Keratinocyte (primary cell): Measurements from ENCODE around the gene FGF7.

Source experiments
- CTCF ChIP-seq, 3 experiments: IDR thresholded peaks in 1 of 3; conservative IDR thresholded peaks in 1 of 3; optimal IDR thresholded peaks in 1 of 3; 2 replicates in 2 of 3; 3 replicates in 1 of 3; pipeline versions ENCODE3 to v1.5.1; 2011; ENCODE audit warnings: low read length in 3 of 3, mild to moderate bottlenecking in 3 of 3, moderate library complexity in 2 of 3, control low read depth in 1 of 3, inconsistent platforms in 1 of 3; ENCODE audit not compliant: insufficient read depth in 2 of 3; ENCODE audit errors: extremely low read depth in 1 of 3
- EZH2 ChIP-seq: IDR thresholded peaks from one replicate; pipeline ENCODE4 v1.6.1; 2012; ENCODE audit warnings: inconsistent platforms, mild to moderate bottlenecking, low read length, moderate library complexity

- TF ChIP-seq CTCF (optimal IDR thresholded peaks at IDR 0.05 in 1 of 3, IDR thresholded peaks at IDR 0.05 in 1 of 3, conservative IDR thresholded peaks at IDR 0.05 in 1 of 3; ENCODE audit: extremely low read depth in 1 of 3, insufficient read depth in 2 of 3, low read length in 3 of 3) (no peak), EZH2 (no peak)
These were observed 105.2 kb downstream of the FGF7 start for GRCh38 chr15:49528289-49528688.
